Measurements from ENCODE around the gene CAPN3.

The CAPN3 gene

GRCh38 chr15:42356851-42357250, 2.5 kb upstream of the CAPN3 start:
- DNase-seq (ENCODE audit: low read depth, low spot score): no peak

- no peak for DNase-seq (ENCODE audit: low read depth, low spot score)
Observed at GRCh38 chr15:42358141-42358540, 1.2 kb upstream of the CAPN3 start.

GRCh38 chr15:42359985-42360384, 684 bp downstream of the CAPN3 start:
- DNase-seq (ENCODE audit: low read depth, low spot score): no peak

- no peak for DNase-seq (ENCODE audit: low read depth, low spot score)
Observed at GRCh38 chr15:42360535-42361112, 1.3 kb downstream of the CAPN3 start.

- no peak for DNase-seq (ENCODE audit: low read depth, low spot score)
Observed at GRCh38 chr15:42363487-42363886, 4.2 kb downstream of the CAPN3 start.

GRCh38 chr15:42363942-42364341, 4.6 kb downstream of the CAPN3 start:
- no peak for DNase-seq (ENCODE audit: low read depth, low spot score)

- DNase-seq (ENCODE audit: low read depth, low spot score): no peak
Observed at GRCh38 chr15:42364529-42364928, 5.2 kb downstream of the CAPN3 start.

GRCh38 chr15:42365921-42366550, 6.7 kb downstream of the CAPN3 start:
- no peak for DNase-seq (ENCODE audit: low read depth, low spot score)

GRCh38 chr15:42367041-42367440, 7.7 kb downstream of the CAPN3 start:
- no peak for DNase-seq (ENCODE audit: low read depth, low spot score)

GRCh38 chr15:42368096-42368495, 8.8 kb downstream of the CAPN3 start:
- no peak for DNase-seq (ENCODE audit: low read depth, low spot score)

- DNase-seq (ENCODE audit: low read depth, low spot score): no peak
Observed at GRCh38 chr15:42371096-42371495, 11.8 kb downstream of the CAPN3 start.

GRCh38 chr15:42373274-42373673, 14.0 kb downstream of the CAPN3 start:
- no peak for DNase-seq (ENCODE audit: low read depth, low spot score)

GRCh38 chr15:42373936-42374335, 14.6 kb downstream of the CAPN3 start:
- DNase-seq (ENCODE audit: low read depth, low spot score): no peak

GRCh38 chr15:42374810-42375209, 15.5 kb downstream of the CAPN3 start:
- DNase-seq (ENCODE audit: low read depth, low spot score): no peak

GRCh38 chr15:42375252-42375651, 16.0 kb downstream of the CAPN3 start:
- no peak for DNase-seq (ENCODE audit: low read depth, low spot score)

GRCh38 chr15:42375941-42376340, 16.6 kb downstream of the CAPN3 start:
- DNase-seq (ENCODE audit: low read depth, low spot score): no peak

- DNase-seq (ENCODE audit: low read depth, low spot score): no peak
Observed at GRCh38 chr15:42378011-42378410, 18.7 kb downstream of the CAPN3 start.

GRCh38 chr15:42384597-42384996, 25.3 kb downstream of the CAPN3 start:
- no peak for DNase-seq (ENCODE audit: low read depth, low spot score)

- DNase-seq (ENCODE audit: low read depth, low spot score): no peak
Observed at GRCh38 chr15:42385206-42385979, 26.1 kb downstream of the CAPN3 start.

GRCh38 chr15:42385980-42386700, 26.8 kb downstream of the CAPN3 start:
- no peak for DNase-seq (ENCODE audit: low read depth, low spot score)

GRCh38 chr15:42387603-42388002, 28.3 kb downstream of the CAPN3 start:
- no peak for DNase-seq (ENCODE audit: low read depth, low spot score)

- DNase-seq (ENCODE audit: low read depth, low spot score): no peak
Observed at GRCh38 chr15:42392309-42393024, 33.2 kb downstream of the CAPN3 start.
